Pancreas (tissue), 10 donors: ENCODE data around the gene CTNNA2. TPM values are rescaled to one million over a fixed set of nuclear protein-coding genes. Genes with fewer than 3 reads are reported as not detected.

Experiments used
- ATAC-seq, 4 donors: fragments of 200-7000 bp; cut with Tn5 transposase; one replicate each; pipeline versions ENCODE4 v1.8.0 to v1.9.1; 2020; ENCODE audit warnings: mild to moderate bottlenecking in 4 of 4, moderate library complexity in 4 of 4
- DNase-seq, 6 donors: peaks; one replicate each; pipeline ENCODE4 v3.0.0-alpha.2; 2020
- FAIRE-seq: peaks from 2 replicates; lab custom pipeline; 2012; peaks lifted over from hg19 to GRCh38; lab: Jason Lieb, UNC
- H3K27ac ChIP-seq, 4 donors: fragments of 200-600 bp; sonication (generic); 1 replicate in 3 of 4; 2 replicates in 1 of 4; pipeline versions ENCODE4 v1.5.0 to v1.8.0; 2020
- H3K27me3 ChIP-seq, 4 donors: fragments of 200-600 bp; one replicate each; pipeline ENCODE4 v1.8.0; 2021
- H3K36me3 ChIP-seq, 3 donors: fragments of 200-600 bp; sonication (generic) in 1 of 3; one replicate each; pipeline versions ENCODE4 v1.5.0 to v1.8.0; 2020 to 2021
- H3K4me1 ChIP-seq, 3 donors: fragments of 200-600 bp; one replicate each; pipeline ENCODE4 v1.8.0; 2021
- H3K4me3 ChIP-seq, 4 donors: fragments of 200-600 bp; sonication (generic) in 2 of 4; one replicate each; pipeline versions ENCODE4 v1.5.0 to v1.8.0; 2020 to 2021
- H3K9me3 ChIP-seq, 4 donors: fragments of 200-600 bp; one replicate each; pipeline ENCODE4 v1.8.0; 2021
- WGBS, 2 donors: extraction: QIAGEN DNeasy Blood & Tissue Kit; methylation state at CpG; one replicate each; pipeline ENCODE4 v1.1.7; 2013; 5-methylcytosine and 5-hydroxymethylcytosine counted together
- intact Hi-C, 3 donors: fragments of 100-400 bp; cut with DNase I; formaldehyde crosslinking; loops; one replicate each; pipeline versions ENCODE4 v1.11.1 to v1.14.2; 2022
- polyA plus RNA-seq, 2 donors: library from polyadenylated mRNA; stranded (reverse); fragments of 200-250 nt; gene quantifications; one replicate each; pipeline ENCODE4 v1.2.3, GENCODE V29; 2013
- total RNA-seq, 6 donors: library from RNA; stranded (reverse); fragmentation: NEBNext Ultra II Directional in 4 of 6; extraction: Animal tissue kit (Norgen Biotek cat#: 25700) in 4 of 6; gene quantifications; one replicate each; pipeline versions ENCODE4 v1.2.1 to v1.2.4, GENCODE V29; 2021 to 2023
- TF ChIP-seq, protein P1 (sequence below), 4 donors: fragments of 200-600 bp; sonication (generic) in 3 of 4; IDR thresholded peaks; one replicate each; pipeline versions ENCODE4 v1.5.0 to v1.8.0; 2021; ENCODE audit warnings: antibody characterized with exemption in 4 of 4
- donor health status: healthy with polysubstance abuse.
- donor health status: DM: no; HTN: no; CAD: no; lungs with moderate emphysema.
- donor health status: DM: no; HTN: no; CAD: no.
- donor health status: control.
- donor health status: control.
- donor health status: Bipolar disorder and iron deficiency.
- donor health status: DM: yes; HTN: yes; CAD: no.
- donor health status: DM: no; HTN: no; CAD: no.
- donor health status: DM: no; HTN: no; CAD: no.
- donor health status: DM: yes; HTN: yes; CAD: no.

The CTNNA2 gene
- total and polyA plus RNA-seq, 8 donors: 0.25 to 12.1 (median 2.1) TPM

DNA sequence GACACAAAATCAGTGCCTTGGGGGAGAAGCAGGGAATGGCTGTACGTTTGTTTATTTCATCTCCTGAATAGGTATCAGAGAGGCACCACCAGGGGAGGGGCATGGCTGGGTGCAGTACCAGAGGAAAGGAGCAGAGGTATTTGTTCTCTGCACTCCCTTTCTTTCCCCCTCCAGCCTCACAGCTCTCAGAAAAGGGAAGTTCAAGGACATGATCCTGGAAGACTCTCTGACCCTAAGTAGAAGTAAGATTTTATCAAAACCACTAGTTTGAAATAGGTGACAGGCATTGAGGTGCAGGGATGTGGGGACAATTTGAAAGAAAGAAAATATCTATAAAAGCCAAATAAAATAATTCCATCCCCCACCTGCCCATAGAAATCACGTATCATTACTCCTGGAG is 655.2 kb downstream of the CTNNA2 start:
- FAIRE-seq: no peak
- H3K27ac ChIP-seq: no peak overlapping the region
- peaks cover 0 to 3% (median 0%) of the 10 kb centered on the region in 3 donors for H3K4me1 ChIP-seq
- intact Hi-C loops: no loop called here
- no peak for DNase-seq
- no peaks in the 10 kb centered on the region for H3K9me3 ChIP-seq
- H3K36me3 ChIP-seq: no peaks in the 10 kb centered on the region
- WGBS, 2 donors: 28 to 51% methylated on average over 2 of the region's 2 CpGs
- H3K4me3 ChIP-seq: no peak overlapping the region
- TF ChIP-seq, protein P1, sequence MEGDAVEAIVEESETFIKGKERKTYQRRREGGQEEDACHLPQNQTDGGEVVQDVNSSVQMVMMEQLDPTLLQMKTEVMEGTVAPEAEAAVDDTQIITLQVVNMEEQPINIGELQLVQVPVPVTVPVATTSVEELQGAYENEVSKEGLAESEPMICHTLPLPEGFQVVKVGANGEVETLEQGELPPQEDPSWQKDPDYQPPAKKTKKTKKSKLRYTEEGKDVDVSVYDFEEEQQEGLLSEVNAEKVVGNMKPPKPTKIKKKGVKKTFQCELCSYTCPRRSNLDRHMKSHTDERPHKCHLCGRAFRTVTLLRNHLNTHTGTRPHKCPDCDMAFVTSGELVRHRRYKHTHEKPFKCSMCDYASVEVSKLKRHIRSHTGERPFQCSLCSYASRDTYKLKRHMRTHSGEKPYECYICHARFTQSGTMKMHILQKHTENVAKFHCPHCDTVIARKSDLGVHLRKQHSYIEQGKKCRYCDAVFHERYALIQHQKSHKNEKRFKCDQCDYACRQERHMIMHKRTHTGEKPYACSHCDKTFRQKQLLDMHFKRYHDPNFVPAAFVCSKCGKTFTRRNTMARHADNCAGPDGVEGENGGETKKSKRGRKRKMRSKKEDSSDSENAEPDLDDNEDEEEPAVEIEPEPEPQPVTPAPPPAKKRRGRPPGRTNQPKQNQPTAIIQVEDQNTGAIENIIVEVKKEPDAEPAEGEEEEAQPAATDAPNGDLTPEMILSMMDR (IDR thresholded peaks at IDR 0.05): no peak
- no peaks in the 10 kb centered on the region for H3K27me3 ChIP-seq
- ATAC-seq: no peak

- DNase-seq: no peak
- Histone ChIP-seq H3K27me3 (no peaks in the 10 kb centered on the region), H3K36me3 (no peaks in the 10 kb centered on the region), H3K4me3 (no peak overlapping the region), H3K4me1 (peaks cover 0 to 3% (median 0%) of the 10 kb centered on the region in 3 donors), H3K27ac (no peak overlapping the region), H3K9me3 (no peaks in the 10 kb centered on the region)
- no peak for ATAC-seq
- 66 to 77% methylated on average over 7 of the region's 7 CpGs for WGBS, 2 donors
- TF ChIP-seq, protein P1 (IDR thresholded peaks at IDR 0.05): no peak
- FAIRE-seq: no peak
- intact Hi-C loops: no loop called here
These were observed 656.0 kb downstream of the CTNNA2 start for GRCh38 chr2:80168801-80169200.

DNA sequence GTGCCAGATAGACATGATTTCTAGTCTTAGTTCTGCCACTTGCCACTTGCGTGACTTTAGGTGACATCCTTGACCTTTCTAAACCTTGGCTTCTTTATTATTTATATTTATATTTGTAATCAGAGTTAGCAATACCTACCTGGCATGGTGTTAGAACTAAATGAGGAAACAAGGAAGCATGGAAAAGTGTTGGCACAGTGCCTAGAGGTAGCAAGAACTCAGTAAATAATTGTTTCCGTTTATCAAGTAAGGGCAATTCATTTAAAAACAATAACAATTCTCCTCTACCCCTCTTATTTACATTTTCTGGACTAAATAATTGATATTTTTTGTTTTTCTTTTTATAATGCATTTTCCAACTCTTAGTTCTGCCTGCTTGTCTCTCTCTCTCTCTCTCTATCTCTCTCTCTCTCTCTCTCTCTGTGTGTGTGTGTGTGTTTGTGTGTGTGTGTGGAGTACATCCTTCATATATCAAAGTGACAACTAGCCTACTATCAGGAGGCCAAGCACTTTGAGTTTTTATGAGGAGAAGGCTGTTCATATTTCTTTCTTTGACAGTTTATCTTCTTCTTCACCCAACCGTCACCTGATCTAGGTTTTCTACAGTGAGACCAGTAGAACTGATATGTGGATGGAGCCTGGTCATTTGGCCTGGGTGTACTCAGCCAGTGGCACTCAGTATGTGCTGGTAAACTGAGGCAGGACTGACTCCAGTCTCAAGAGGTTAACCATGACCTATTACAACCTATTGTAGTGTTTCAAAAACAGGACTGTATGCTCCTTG is 657.2 kb downstream of the CTNNA2 start:
- FAIRE-seq: no peak
- intact Hi-C loops: no loop called here
- Histone ChIP-seq H3K36me3 (no peaks in the 10 kb centered on the region), H3K9me3 (no peaks in the 10 kb centered on the region), H3K4me3 (no peak overlapping the region), H3K27me3 (no peaks in the 10 kb centered on the region), H3K27ac (no peak overlapping the region), H3K4me1 (peaks cover 0 to 3% (median 0%) of the 10 kb centered on the region in 3 donors)
- TF ChIP-seq, protein P1 (IDR thresholded peaks at IDR 0.05): no peak
- no peak for ATAC-seq
- WGBS, 2 donors: 26 to 36% methylated on average over 3 of the region's 3 CpGs
- no peak for DNase-seq

DNA sequence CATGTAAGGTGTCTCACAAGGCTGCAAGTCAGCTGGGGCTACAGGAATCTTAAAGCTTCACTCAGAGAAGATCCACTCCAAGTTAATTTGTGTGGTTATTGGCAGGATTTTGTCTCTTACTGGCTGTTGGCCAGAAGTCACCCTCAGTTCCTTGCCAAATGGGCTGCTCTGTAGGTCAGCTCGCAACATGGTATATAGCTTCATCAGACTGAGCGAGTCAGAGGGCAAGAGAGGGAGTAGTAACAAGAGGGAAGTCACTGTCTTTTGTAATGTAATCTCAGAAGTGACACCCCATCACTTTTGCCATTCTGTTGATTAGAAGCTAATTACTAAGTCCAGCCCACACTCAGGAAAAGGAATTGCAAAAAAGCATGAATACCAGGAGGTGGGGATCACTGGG is 672.2 kb downstream of the CTNNA2 start:
- intact Hi-C loops: no loop called here
- H3K27ac ChIP-seq: no peak overlapping the region
- no peaks in the 10 kb centered on the region for H3K4me1 ChIP-seq
- no peaks in the 10 kb centered on the region for H3K9me3 ChIP-seq
- H3K36me3 ChIP-seq: no peaks in the 10 kb centered on the region
- no peak for ATAC-seq
- TF ChIP-seq, protein P1 (IDR thresholded peaks at IDR 0.05): no peak
- no peak for DNase-seq
- no peak overlapping the region for H3K4me3 ChIP-seq
- FAIRE-seq: no peak
- no peaks in the 10 kb centered on the region for H3K27me3 ChIP-seq
- 50 to 58% methylated on average over 2 of the region's 2 CpGs for WGBS, 2 donors

DNA sequence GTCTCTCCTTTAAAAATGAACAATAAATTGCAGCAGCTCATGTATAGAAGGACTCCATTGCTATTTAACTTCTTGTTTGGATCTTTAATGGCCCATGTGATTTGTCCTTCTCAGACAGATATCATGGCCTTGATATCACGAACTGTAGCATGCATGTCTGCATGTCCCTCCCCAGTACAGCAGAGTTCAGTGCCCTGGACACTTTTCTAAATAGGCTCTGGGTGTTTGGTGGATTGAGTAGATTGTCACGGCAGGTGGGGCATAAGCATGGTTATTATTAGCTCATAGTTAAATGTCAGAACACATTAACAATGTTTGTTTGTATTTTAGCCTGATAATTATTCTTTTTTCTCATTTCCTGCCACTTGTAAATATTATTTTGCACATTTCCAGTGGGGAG is 673.4 kb downstream of the CTNNA2 start:
- H3K9me3 ChIP-seq: no peaks in the 10 kb centered on the region
- H3K27ac ChIP-seq: no peak overlapping the region
- no peaks in the 10 kb centered on the region for H3K4me1 ChIP-seq
- H3K4me3 ChIP-seq: no peak overlapping the region
- FAIRE-seq (no peak), DNase-seq (no peak), ATAC-seq (no peak)
- H3K27me3 ChIP-seq: no peaks in the 10 kb centered on the region
- TF ChIP-seq, protein P1 (IDR thresholded peaks at IDR 0.05): no peak
- H3K36me3 ChIP-seq: no peaks in the 10 kb centered on the region
- WGBS, 2 donors: 36 to 42% methylated on average over 2 of the region's 2 CpGs
- intact Hi-C loops: no loop called here
